Astrocyte (in vitro differentiated cells and primary cell): ENCODE results near the gene DCUN1D4.

Source experiments
- CTCF ChIP-seq: IDR thresholded peaks from 2 replicates; pipeline ENCODE4 v1.5.1; 2011; ENCODE audit warnings: low read depth, mild to moderate bottlenecking, inconsistent platforms, low read length, moderate library complexity; ENCODE audit not compliant: insufficient read depth
- EZH2 ChIP-seq: IDR thresholded peaks from 2 replicates; pipeline ENCODE4 v1.6.1; 2012; ENCODE audit warnings: mild to moderate bottlenecking, low read length, inconsistent platforms; ENCODE audit not compliant: insufficient read depth

GRCh38 chr4:51831133-51831532 lies 11.8 kb upstream of the DCUN1D4 start:
- TF ChIP-seq CTCF (peak; percentile 53), EZH2 (no peak)
